Naive thymus-derived CD8-positive, alpha-beta T cell (primary cell): Measurements from ENCODE around the gene C1orf35. TPM values are rescaled to one million over a fixed set of nuclear protein-coding genes. Genes with fewer than 3 reads are reported as not detected.

Experiments used
- ATAC-seq, 2 donors: fragments of 150-1000 bp; cut with Tn5 transposase in 1 of 2; sonication (Bioruptor Pico), chemical (Tn5 transposase) in 1 of 2; 1 replicate in 1 of 2; 2 replicates in 1 of 2; pipeline ENCODE4 v1.10.0; 2021; ENCODE audit warnings: mild to moderate bottlenecking in 2 of 2, moderate library complexity in 2 of 2
- POLR2A ChIA-PET: fragments of 350-600 bp; sonication (Branson Sonifier 250); formaldehyde crosslinking; loops from one replicate; lab custom pipeline; 2021; ENCODE audit warnings: antibody characterized with exemption; lab: Charles Lee
- DNase-seq, 10 donors: peaks; one replicate each; pipeline versions ENCODE4 v3.0.0 to v3.0.0-alpha.2; 2020 to 2022
- H3K27ac Mint-ChIP-seq, 10 donors: one replicate each; pipeline ENCODE4 v1.8.0; 2020 to 2022; ENCODE audit warnings: mild to moderate bottlenecking in 10 of 10, mixed read lengths in 10 of 10, moderate library complexity in 4 of 10, inconsistent platforms in 1 of 10
- H3K27me3 Mint-ChIP-seq, 5 donors: one replicate each; pipeline ENCODE4 v1.8.0; 2021 to 2022; ENCODE audit warnings: mixed read lengths in 5 of 5
- H3K36me3 Mint-ChIP-seq, 3 donors: one replicate each; pipeline ENCODE4 v1.8.0; 2020 to 2022; ENCODE audit warnings: mixed read lengths in 3 of 3, mild to moderate bottlenecking in 2 of 3, inconsistent platforms in 1 of 3
- H3K4me1 Mint-ChIP-seq, 4 donors: one replicate each; pipeline ENCODE4 v1.8.0; 2021 to 2022; ENCODE audit warnings: mixed read lengths in 4 of 4
- H3K4me3 Mint-ChIP-seq, 10 donors: one replicate each; pipeline ENCODE4 v1.8.0; 2020 to 2022; ENCODE audit warnings: mild to moderate bottlenecking in 10 of 10, mixed read lengths in 10 of 10, moderate library complexity in 6 of 10, inconsistent platforms in 1 of 10
- H3K9me3 Mint-ChIP-seq, 9 donors: one replicate each; pipeline ENCODE4 v1.8.0; 2020 to 2022; ENCODE audit warnings: mixed read lengths in 9 of 9, mild to moderate bottlenecking in 3 of 9, inconsistent platforms in 1 of 9, moderate library complexity in 1 of 9
- polyA plus RNA-seq, 3 donors: library from polyadenylated mRNA; unstranded; fragments of 300-500 nt; fragmentation: Illumina TruSeq; gene quantifications; one replicate each; pipeline ENCODE4 v1.2.3, GENCODE V29; 2021
- total RNA-seq, 8 experiments: library from RNA in 2 of 8; stranded (reverse) in 2 of 8; gene quantifications; one replicate each; pipeline ENCODE4 v1.2.3 and lab custom pipeline; 2021 to 2026

Gene C1orf35
- total and polyA plus RNA-seq, 5 experiments from 2014 or later, result 12.9 to 28.1 (median 25.6) TPM

DNA sequence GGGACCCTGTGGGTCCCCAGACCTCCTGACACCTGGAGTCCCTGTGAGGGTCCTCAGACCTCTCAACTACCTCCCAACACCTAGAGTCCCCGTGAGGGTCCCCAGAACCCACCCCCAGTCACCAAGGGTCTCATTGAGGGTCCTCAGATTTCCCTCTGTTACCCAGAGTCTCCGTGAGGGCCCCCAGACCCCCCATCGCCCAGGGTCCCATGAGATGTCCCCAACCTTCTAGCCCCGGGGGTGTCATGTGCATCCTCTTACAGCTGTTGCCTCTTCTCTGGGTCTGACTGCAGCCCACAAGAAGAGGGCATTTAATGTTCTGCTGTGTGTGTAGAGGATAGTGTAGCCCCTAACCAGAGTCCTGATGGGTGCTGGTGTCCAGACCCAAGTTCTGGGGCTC, 44.6 kb upstream of the C1orf35 start:
- H3K9me3 Mint-ChIP-seq, result no peaks in the 10 kb centered on the region
- ATAC-seq (no peak), DNase-seq (no peak)
- H3K27me3 Mint-ChIP-seq, result no peaks in the 10 kb centered on the region
- H3K36me3 Mint-ChIP-seq, result no peaks in the 10 kb centered on the region
- POLR2A ChIA-PET, result interaction anchor here (0.9 to 1.7 kb wide), 3 partner anchors 9 to 17 kb away, joined by 3 to 9 read pairs (median 5); partner anchors contain the start of gene IBA57
- H3K27ac Mint-ChIP-seq, result no peak overlapping the region
- H3K4me3 Mint-ChIP-seq, result no peak overlapping the region
- H3K4me1 Mint-ChIP-seq, result peaks cover 11 to 31% (median 19%) of the 10 kb centered on the region in 4 donors

DNA sequence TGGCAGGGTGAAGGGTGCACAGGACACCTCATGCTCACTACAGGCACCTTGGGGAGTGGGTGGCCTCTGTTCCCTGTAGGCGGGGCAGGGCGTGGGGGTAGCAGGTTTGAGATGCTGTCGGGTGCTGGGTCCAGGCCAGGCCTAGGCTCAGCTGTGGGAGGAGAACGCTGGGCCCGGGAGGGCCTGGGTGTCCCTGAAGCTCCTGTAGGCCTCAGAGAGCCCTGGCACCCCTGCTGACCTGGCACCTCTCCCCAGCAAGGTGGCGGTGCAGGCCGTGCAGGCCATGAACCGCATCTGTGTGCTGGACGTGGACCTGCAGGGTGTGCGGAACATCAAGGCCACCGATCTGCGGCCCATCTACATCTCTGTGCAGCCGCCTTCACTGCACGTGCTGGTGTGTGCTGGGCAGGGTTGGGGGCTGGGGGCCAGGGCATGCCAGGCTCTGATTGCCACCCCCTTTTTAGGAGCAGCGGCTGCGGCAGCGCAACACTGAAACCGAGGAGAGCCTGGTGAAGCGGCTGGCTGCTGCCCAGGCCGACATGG, 44.1 kb upstream of the C1orf35 start:
- POLR2A ChIA-PET, result interaction anchor here (1.7 kb wide), 1 partner anchor 10 kb away, joined by 5 read pairs; no protein-coding TSS in a partner anchor
- peaks cover 10 to 34% (median 24%) of the 10 kb centered on the region in 4 donors for H3K4me1 Mint-ChIP-seq

DNA sequence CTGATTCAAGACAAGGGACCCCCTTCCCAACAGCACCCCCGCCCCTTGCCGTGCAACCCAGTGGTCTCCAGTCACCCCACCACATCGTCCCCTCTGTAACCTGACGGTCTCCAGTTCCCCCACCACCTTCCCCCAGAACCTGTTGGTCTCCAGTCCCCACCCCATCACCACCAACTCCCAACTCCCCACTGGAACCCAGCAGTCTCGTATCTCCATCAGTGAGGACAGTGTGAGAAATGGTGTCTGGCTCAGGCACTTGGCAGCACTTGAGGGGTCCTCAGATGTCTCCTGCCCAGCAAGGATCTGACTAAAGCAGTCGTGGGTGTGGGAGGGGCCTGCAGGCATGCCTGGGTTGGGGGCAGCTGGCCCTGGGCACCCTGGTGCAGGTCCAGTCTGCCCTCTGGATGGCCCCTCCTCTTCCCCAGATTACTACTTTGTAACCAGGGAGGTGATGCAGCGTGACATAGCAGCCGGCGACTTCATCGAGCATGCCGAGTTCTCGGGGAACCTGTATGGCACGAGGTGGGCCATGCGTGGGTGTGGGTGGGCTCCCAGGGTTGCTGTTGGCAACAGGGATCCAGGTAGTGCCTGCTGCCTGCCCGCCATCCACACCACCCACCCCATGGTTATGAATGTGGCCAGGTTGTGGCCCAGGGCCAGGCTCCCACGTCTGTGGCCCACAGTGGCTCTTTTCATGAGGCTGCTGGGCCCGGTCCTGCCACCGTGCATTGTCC, 43.5 kb upstream of the C1orf35 start:
- Mint-ChIP-seq H3K27me3 (no peaks in the 10 kb centered on the region), H3K27ac (peak overlapping the region in 1 of 10 donors; percentile 78), H3K4me3 (no peak overlapping the region), H3K36me3 (no peaks in the 10 kb centered on the region), H3K9me3 (no peaks in the 10 kb centered on the region), H3K4me1 (peaks cover 10 to 40% (median 29%) of the 10 kb centered on the region in 4 donors)
- POLR2A ChIA-PET, result no interaction called here
- ATAC-seq (no peak), DNase-seq (peak in 1 of 10 donors; percentile 47)

More for the DNA sequence above, 44.1 kb upstream of the C1orf35 start:
- DNase-seq (peak in 1 of 10 donors; percentile 41), ATAC-seq (no peak)
- H3K4me3 Mint-ChIP-seq, result no peak overlapping the region
- no peaks in the 10 kb centered on the region for H3K9me3 Mint-ChIP-seq
- H3K27me3 Mint-ChIP-seq, result no peaks in the 10 kb centered on the region
- no peak overlapping the region for H3K27ac Mint-ChIP-seq
- H3K36me3 Mint-ChIP-seq, result no peaks in the 10 kb centered on the region

DNA sequence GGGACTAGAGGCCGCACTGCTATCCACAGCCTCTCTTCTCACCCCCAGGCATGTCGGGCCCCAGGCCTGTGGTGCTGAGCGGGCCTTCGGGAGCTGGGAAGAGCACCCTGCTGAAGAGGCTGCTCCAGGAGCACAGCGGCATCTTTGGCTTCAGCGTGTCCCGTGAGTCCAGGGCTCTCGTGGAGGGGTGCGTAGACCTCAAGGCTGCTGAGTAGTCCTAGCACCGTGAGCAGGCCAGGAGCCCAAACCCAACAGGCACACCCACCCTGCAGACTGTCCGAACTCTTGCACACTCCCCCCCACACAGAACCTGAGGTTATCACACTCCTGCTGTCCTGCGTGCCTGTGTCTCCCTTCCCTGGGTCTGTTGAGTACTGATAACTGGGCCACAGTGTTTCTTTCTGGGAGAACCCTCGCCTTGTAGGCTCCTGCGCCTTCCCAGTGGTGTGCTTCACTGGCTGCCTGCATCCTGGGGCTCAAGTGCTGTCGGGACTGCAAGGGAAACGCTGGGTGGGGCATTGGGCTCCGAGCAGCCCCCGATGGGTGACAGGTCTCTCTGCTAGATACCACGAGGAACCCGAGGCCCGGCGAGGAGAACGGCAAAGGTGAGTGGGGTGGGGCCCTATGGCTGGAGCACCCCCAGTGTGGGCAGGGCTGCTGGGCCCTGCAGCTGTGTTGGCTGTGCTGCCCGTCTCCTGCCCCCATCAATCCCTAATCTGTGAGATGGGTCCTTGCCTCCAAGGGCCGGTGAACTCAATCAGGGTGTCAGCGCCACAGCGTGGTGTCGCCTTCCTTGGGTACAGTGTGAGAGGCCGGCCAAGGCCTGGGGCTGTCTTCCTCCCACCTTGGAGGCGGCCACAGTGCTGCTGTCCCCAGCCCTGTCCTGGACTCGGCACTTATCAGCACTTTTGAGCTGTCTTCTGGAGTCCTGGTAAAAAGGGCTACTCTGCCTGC, 42.6 kb upstream of the C1orf35 start:
- peak in 1 of 10 donors; percentile 26 for DNase-seq
- POLR2A ChIA-PET, result no interaction called here
- peak overlapping the region in 1 of 10 donors; percentile 60 for H3K4me3 Mint-ChIP-seq
- H3K27me3 Mint-ChIP-seq, result no peaks in the 10 kb centered on the region
- no peak for ATAC-seq
- H3K27ac Mint-ChIP-seq, result peak overlapping the region in 5 of 10 donors; percentile 6 to 78 (median 40)
- no peaks in the 10 kb centered on the region for H3K9me3 Mint-ChIP-seq
- H3K4me1 Mint-ChIP-seq, result peaks cover 10 to 44% (median 33%) of the 10 kb centered on the region in 4 donors
- no peaks in the 10 kb centered on the region for H3K36me3 Mint-ChIP-seq

- no peaks in the 10 kb centered on the region for H3K27me3 Mint-ChIP-seq
- POLR2A ChIA-PET, result interaction anchor here (9.0 kb wide), 1 partner anchor 20 kb away, joined by 128 read pairs; the partner anchor contains the start of gene IBA57
- DNase-seq, result peak in 1 of 10 donors; percentile 26
- no peaks in the 10 kb centered on the region for H3K36me3 Mint-ChIP-seq
- H3K27ac Mint-ChIP-seq, result peak overlapping the region in 1 of 10 donors; percentile 58
- peaks cover 10 to 44% (median 33%) of the 10 kb centered on the region in 4 donors for H3K4me1 Mint-ChIP-seq
- no peak for ATAC-seq
- H3K4me3 Mint-ChIP-seq, result peak overlapping the region in 1 of 10 donors; percentile 14
- no peaks in the 10 kb centered on the region for H3K9me3 Mint-ChIP-seq
These were observed 41.8 kb upstream of the C1orf35 start for GRCh38 chr1:228144993-228145343.

GRCh38 chr1:228144193-228144992, 41.3 kb upstream of the C1orf35 start:
- peak overlapping the region in 5 of 10 donors; percentile 26 to 99 (median 83) for H3K4me3 Mint-ChIP-seq
- no peaks in the 10 kb centered on the region for H3K9me3 Mint-ChIP-seq
- peaks cover 10 to 48% (median 36%) of the 10 kb centered on the region in 4 donors for H3K4me1 Mint-ChIP-seq
- ATAC-seq (no peak), DNase-seq (peak in 1 of 10 donors; percentile 62)
- H3K27ac Mint-ChIP-seq, result peak overlapping the region in 4 of 10 donors; percentile 40 to 100 (median 82)
- no peaks in the 10 kb centered on the region for H3K36me3 Mint-ChIP-seq
- POLR2A ChIA-PET, result interaction anchor here (9.0 kb wide), 1 partner anchor 21 kb away, joined by 128 read pairs; the partner anchor contains the start of gene IBA57
- H3K27me3 Mint-ChIP-seq, result no peaks in the 10 kb centered on the region

- Mint-ChIP-seq H3K27me3 (no peaks in the 10 kb centered on the region), H3K4me3 (peak overlapping the region; percentile 83 to 99 (median 96)), H3K36me3 (no peaks in the 10 kb centered on the region), H3K4me1 (peaks cover 10 to 48% (median 36%) of the 10 kb centered on the region in 4 donors), H3K9me3 (no peaks in the 10 kb centered on the region), H3K27ac (peak overlapping the region; percentile 11 to 100 (median 90))
- ATAC-seq (no peak), DNase-seq (peak in 1 of 10 donors; percentile 3)
- POLR2A ChIA-PET, result interaction anchor here (4.7 to 9.0 kb wide), 2 partner anchors 13 to 21 kb away, joined by 49 to 128 read pairs; partner anchors contain the start of gene IBA57
These were observed 40.5 kb upstream of the C1orf35 start for GRCh38 chr1:228143480-228144192.

DNA sequence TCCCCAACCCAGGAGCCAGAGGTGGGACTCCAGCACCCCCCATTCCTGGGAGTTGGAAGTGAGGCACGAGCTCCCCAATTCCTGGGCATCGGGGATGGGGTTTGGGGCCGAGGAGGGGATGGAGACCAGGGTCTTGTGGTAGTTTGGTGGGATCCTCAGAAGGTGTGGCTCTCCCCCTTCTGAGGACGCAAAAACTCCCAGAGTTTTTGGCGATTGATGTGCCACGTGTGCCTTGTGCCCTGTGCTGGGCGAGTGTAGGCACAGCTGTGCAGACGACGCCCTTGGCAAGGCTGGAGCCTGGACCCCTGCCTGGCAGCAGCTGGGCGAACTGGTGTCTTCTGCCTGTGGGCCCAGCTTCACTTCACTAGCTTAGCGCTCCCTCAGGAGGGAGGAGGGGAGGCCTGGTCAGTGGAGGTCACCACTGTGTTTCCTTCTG, 39.6 kb upstream of the C1orf35 start:
- peak overlapping the region in 9 of 10 donors; percentile 63 to 100 (median 100) for H3K27ac Mint-ChIP-seq
- DNase-seq (no peak), ATAC-seq (no peak)
- H3K4me3 Mint-ChIP-seq, result peak overlapping the region; percentile 83 to 99 (median 96)
- peaks cover 10 to 48% (median 39%) of the 10 kb centered on the region in 4 donors for H3K4me1 Mint-ChIP-seq
- H3K9me3 Mint-ChIP-seq, result no peaks in the 10 kb centered on the region
- POLR2A ChIA-PET, result interaction anchor here (0.6 to 9.0 kb wide), 5 partner anchors 10 to 1204 kb away, joined by 3 to 128 read pairs (median 11); partner anchors contain the start of gene IBA57
- H3K36me3 Mint-ChIP-seq, result no peaks in the 10 kb centered on the region
- H3K27me3 Mint-ChIP-seq, result no peaks in the 10 kb centered on the region

DNA sequence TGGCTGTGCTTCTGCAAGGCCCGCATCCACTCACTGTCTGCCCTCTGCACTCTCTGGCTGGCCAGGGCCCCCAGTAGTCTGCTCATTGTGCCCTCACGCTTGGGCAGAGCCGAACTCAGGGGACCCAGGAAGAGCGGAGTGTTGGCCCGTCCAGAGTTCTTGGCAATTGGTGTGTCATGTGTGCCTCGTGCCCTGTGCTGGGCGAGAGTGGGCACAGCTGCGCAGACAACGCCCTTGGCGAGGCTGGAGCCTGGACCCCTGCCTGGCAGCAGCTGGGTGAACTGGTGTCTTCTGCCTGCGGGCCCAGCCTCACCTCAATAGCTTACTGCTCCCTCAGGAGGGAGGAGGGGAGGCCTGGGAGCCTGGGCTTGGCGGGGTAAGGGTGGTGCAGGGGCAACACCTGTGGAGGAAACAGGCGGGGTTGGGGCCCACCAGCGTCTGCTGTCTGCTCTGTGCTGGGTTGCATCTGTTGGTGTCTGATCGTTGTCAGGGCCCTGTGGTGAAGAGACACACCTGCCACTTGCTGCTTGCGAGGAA, 39.1 kb upstream of the C1orf35 start:
- DNase-seq, result peak in 5 of 10 donors; percentile 28 to 69 (median 47)
- Mint-ChIP-seq H3K4me3 (peak overlapping the region; percentile 83 to 99 (median 96)), H3K4me1 (peaks cover 10 to 52% (median 42%) of the 10 kb centered on the region in 4 donors), H3K9me3 (no peaks in the 10 kb centered on the region), H3K36me3 (no peaks in the 10 kb centered on the region), H3K27ac (peak overlapping the region; percentile 55 to 100 (median 100)), H3K27me3 (no peaks in the 10 kb centered on the region)
- POLR2A ChIA-PET, result interaction anchor here (0.7 to 9.0 kb wide), 4 partner anchors 11 to 23 kb away, joined by 3 to 128 read pairs (median 30); partner anchors contain the start of gene IBA57
- ATAC-seq, result no peak

GRCh38 chr1:228141226-228142044, 38.3 kb upstream of the C1orf35 start:
- peaks cover 10 to 59% (median 46%) of the 10 kb centered on the region in 4 donors for H3K4me1 Mint-ChIP-seq
- H3K4me3 Mint-ChIP-seq, result peak overlapping the region; percentile 83 to 99 (median 96)
- no peaks in the 10 kb centered on the region for H3K27me3 Mint-ChIP-seq
- peak overlapping the region; percentile 90 to 100 (median 100) for H3K27ac Mint-ChIP-seq
- DNase-seq, result peak in 3 of 10 donors; percentile 31 to 62 (median 33)
- no peak for ATAC-seq
- POLR2A ChIA-PET, result interaction anchor here (1.2 to 9.0 kb wide), 5 partner anchors 12 to 134 kb away, joined by 3 to 128 read pairs (median 11); partner anchors contain the start of gene IBA57
- no peaks in the 10 kb centered on the region for H3K36me3 Mint-ChIP-seq
- H3K9me3 Mint-ChIP-seq, result no peaks in the 10 kb centered on the region
